Limb (tissue), 2 donors: Measurements from ENCODE around the gene C2orf72.

ENCODE experiments used
- DNase-seq, 2 donors: peaks; one replicate each; pipeline ENCODE4 v3.0.0-alpha.2; 2016; ENCODE audit errors: extremely low spot score in 2 of 2

The C2orf72 gene

DNA sequence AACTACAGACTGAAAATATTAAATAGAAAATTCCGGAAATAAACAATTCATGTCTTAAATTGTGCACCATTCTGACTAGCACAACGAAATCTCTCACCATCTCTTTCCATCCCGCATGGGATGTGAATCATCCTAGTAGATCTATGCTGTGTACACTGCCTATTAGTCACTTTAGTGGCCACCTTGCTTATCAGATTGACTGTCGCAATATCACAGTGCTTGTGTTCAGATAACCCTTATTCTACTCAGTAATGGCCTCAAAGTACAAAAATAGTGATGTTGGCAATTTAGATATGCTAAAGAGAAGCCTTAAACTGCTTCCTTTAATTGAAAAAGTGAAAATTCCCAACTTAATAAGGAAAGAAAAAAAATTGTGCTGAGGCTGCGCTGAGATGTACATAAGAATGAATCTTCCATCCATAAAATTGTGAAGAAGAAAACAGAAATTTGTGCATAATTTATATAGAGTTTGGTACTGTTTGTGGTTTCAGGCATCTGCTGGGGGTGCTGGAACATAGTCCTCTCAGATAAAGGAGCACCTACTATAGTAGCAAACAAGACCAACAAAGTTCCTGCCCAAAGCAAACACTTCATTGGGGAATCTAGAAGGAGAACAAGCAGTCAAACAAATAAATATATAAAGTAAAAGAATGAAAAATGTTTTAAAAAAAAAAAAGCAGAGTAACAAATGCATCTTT lies 31.4 kb downstream of the C2orf72 start:
- no peak for DNase-seq

DNA sequence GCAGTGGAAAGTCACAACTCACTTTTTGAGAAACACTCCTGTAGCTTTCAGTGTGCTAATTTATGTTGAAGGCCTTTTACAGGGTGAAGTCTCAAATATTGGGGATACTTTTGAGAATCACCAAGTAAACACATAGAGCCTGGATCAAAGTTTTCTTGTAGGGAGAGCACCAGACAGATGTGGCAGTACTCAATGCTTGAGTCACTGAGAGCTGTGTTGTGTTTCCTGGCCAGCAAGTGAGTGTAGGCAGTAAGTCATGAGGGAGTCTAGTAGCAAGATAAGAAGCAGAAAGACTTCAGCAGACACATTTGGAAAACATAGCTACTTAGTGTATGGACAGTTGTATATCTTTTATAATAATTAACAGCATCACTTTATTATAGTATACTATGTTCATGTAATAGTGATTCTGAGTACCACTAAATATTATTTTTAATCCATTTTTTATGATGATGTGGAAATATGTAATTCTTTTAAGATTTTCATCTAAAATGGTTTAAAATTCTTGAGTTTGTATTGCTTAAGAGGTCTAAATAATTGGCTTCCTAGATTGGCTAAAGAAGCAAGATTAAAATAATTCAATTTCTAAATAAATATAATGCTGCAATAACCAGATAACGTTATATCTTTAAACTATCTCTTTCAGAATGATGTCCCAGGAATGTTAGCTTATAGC lies 32.2 kb downstream of the C2orf72 start:
- DNase-seq: no peak

DNA sequence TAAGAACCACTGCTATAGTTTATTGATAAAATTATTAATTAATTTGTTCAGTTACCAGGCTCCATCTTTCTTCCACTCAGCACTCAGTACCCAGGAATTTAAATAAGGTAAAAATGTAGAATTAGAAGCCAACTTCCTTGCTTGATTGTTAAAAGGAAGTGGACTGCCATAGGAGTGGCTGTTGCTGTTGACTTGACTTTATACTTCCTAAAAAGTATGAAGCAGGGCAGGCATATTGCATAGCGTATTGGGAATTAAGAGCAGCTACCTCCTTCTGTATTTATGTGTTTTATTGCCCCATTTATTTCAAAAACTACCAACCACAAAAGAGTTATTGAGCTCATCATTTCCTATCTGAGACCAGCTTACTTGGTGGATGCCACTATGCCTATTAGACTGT lies 47.2 kb downstream of the C2orf72 start:
- no peak for DNase-seq

DNA sequence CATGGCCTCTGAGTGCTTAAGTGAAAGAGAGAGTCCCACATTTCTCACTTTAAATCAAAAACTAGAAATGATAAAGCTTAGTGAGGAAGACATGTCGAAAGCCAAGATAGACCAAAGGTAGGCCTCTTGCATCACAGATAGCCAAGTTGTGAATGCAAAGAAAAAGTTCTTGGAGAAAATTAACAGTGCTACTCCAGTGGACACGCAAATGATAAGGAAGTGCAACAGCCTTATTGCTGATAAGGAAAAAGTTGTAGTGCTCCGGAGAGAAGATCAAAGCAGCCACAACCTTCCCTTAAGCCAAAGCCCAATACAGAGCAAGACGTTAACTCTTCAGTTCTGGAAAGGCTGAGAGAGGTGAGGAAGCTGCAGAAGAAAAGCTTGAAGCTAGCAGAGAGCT lies 51.4 kb downstream of the C2orf72 start:
- no peak for DNase-seq

DNA sequence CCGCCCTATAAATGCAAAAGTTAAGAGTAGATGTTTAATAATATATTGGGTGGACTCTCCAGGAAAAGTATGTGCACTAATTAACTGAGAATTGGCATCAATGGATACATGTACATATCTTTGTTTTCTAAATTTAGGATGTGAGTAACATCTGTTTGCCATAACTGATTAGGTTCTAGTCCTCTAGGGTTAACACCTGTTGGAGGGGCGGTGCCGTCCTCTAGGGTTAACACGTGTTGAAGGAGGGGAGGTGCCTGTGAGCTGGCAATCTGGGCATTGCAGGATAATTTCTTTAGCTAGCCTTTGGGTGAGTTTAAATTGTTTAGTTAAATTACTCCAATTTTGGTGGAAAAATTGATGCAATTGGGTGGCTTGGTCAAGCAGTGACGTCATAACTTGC lies 56.6 kb downstream of the C2orf72 start:
- no peak for DNase-seq

DNA sequence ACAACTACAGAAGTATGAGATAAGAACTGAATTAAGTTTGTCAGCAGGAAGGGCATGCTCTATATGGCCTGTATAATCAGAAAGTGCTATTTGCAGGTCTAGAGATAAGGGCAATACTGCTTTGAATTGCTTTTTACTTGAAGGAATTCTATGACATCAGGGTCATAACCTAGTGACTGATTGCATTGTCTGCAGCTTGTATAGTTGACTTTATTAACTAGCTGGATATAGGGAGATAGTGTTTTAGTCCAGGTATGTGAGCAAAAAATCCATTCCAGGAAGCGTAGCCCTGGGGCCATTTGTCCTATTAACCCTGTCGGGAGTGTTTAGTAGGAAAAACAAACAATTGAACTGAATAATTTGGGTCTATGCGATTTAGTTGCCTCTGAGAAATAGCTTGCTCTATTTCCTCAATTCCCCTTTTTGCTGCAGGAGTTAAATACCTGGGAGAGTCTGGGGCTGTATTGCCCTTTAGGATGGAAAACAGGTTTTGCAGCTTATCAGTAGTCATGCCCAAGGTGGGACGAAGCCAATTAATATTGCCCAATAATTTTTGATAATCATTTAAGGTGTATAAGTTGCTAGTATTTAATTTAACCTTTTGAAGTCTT lies 57.5 kb downstream of the C2orf72 start:
- no peak for DNase-seq
